Subcutaneous adipose tissue (tissue), 4 donors: ENCODE data around the gene PTPN14. TPM values are rescaled to one million over a fixed set of nuclear protein-coding genes. Genes with fewer than 3 reads are reported as not detected.

Source experiments
- CTCF ChIP-seq: fragments of 450-650 bp; IDR thresholded peaks from one replicate; pipeline ENCODE4 v1.5.1; 2016; ENCODE audit warnings: low read depth, mild to moderate bottlenecking, control low read depth, antibody characterized with exemption, moderate library complexity
- total RNA-seq, 4 donors: library from RNA; depleted of rRNA; stranded (reverse); fragments of >200 nt; gene quantifications; one replicate each; pipeline ENCODE4 v1.1.0, GENCODE V29; 2016

PTPN14 gene
- total RNA-seq, 4 donors from 2014 or later: 13.1 to 39.2 (median 30.0) TPM

GRCh38 chr1:214351551-214352277 is 199.7 kb downstream of the PTPN14 start:
- no peak for TF ChIP-seq CTCF

- no peak for TF ChIP-seq CTCF
These were observed 201.6 kb downstream of the PTPN14 start for GRCh38 chr1:214349781-214350180.

- TF ChIP-seq CTCF: no peak
These were observed 202.4 kb downstream of the PTPN14 start for GRCh38 chr1:214349008-214349407.

GRCh38 chr1:214344897-214345296 is 206.5 kb downstream of the PTPN14 start:
- no peak for TF ChIP-seq CTCF

- TF ChIP-seq CTCF: no peak
These were observed 208.9 kb downstream of the PTPN14 start for GRCh38 chr1:214342525-214342924.

GRCh38 chr1:214341932-214342331 is 209.5 kb downstream of the PTPN14 start:
- TF ChIP-seq CTCF: no peak

- no peak for TF ChIP-seq CTCF
These were observed 209.9 kb downstream of the PTPN14 start for GRCh38 chr1:214341459-214341858.
